GM23338 (cell line): Measurements from ENCODE around the gene GDE1. TPM values are rescaled to one million over a fixed set of nuclear protein-coding genes. Genes with fewer than 3 reads are reported as not detected.

Experiments used
- ATAC-seq: fragments of 200-7000 bp; cut with Tn5 transposase; 3 replicates; pipeline ENCODE4 v1.9.1; 2020
- DNase-seq: peaks from one replicate; pipeline ENCODE4 v3.0.0-alpha.2; 2015; ENCODE audit warnings: low spot score
- H2AFZ ChIP-seq: fragments of 200-600 bp; sonication (generic); 2 replicates; pipeline ENCODE4 v1.8.0; 2016; ENCODE audit warnings: antibody characterized with exemption, mild to moderate bottlenecking, moderate library complexity
- H3F3A ChIP-seq: fragments of 200-600 bp; sonication (generic); replicated peaks from 2 replicates; pipeline ENCODE4 v1.8.0; 2017; ENCODE audit warnings: antibody characterized with exemption, mixed run types, low read depth
- H3K27ac ChIP-seq: fragments of 200-600 bp; sonication (generic); 2 replicates; pipeline ENCODE4 v1.6.1; 2016; ENCODE audit warnings: low read depth
- H3K27me3 ChIP-seq: fragments of 200-600 bp; sonication (generic); 2 replicates; pipeline ENCODE4 v1.8.0; 2016; ENCODE audit warnings: mild to moderate bottlenecking, mixed run types, moderate library complexity; ENCODE audit not compliant: insufficient read depth
- H3K36me3 ChIP-seq: fragments of 200-600 bp; sonication (generic); 2 replicates; pipeline ENCODE4 v1.8.0; 2016; ENCODE audit warnings: mild to moderate bottlenecking; ENCODE audit not compliant: insufficient read depth
- H3K4me1 ChIP-seq: fragments of 200-600 bp; sonication (generic); 2 replicates; pipeline ENCODE4 v1.8.0; 2016; ENCODE audit warnings: mild to moderate bottlenecking, moderate library complexity; ENCODE audit not compliant: insufficient read depth
- H3K4me2 ChIP-seq: fragments of 200-600 bp; sonication (generic); 2 replicates; pipeline ENCODE4 v1.7.1; 2017; ENCODE audit warnings: mixed run types
- H3K4me3 ChIP-seq: fragments of 200-600 bp; sonication (generic); 2 replicates; pipeline ENCODE4 v1.6.1; 2016; ENCODE audit warnings: mixed run types
- H3K79me2 ChIP-seq: fragments of 200-600 bp; sonication (generic); replicated peaks from 2 replicates; pipeline ENCODE4 v1.8.0; 2017; ENCODE audit warnings: mild to moderate bottlenecking; ENCODE audit not compliant: insufficient read depth
- H3K9me2 ChIP-seq: fragments of 200-600 bp; sonication (generic); 2 replicates; pipeline ENCODE4 v1.8.0; 2017; ENCODE audit not compliant: insufficient read depth
- H4K20me1 ChIP-seq: fragments of 200-600 bp; sonication (generic); replicated peaks from 2 replicates; pipeline ENCODE4 v1.8.0; 2017; ENCODE audit warnings: mild to moderate bottlenecking; ENCODE audit not compliant: insufficient read depth
- H3K27ac Mint-ChIP-seq: 2 replicates; pipeline ENCODE4 v1.8.0; 2020; ENCODE audit warnings: inconsistent platforms, mild to moderate bottlenecking, moderate library complexity, mixed read lengths
- H3K27me3 Mint-ChIP-seq: 3 replicates; pipeline ENCODE4 v1.8.0; 2022; ENCODE audit warnings: low read depth, mild to moderate bottlenecking, moderate library complexity, mixed read lengths, inconsistent platforms; ENCODE audit not compliant: insufficient read depth, poor library complexity
- H3K36me3 Mint-ChIP-seq: 3 replicates; pipeline ENCODE4 v1.8.0; 2021; ENCODE audit warnings: low read depth, mild to moderate bottlenecking, inconsistent platforms, moderate library complexity, mixed read lengths
- H3K4me1 Mint-ChIP-seq: 3 replicates; pipeline ENCODE4 v1.8.0; 2020; ENCODE audit warnings: mild to moderate bottlenecking, inconsistent platforms, mixed read lengths
- H3K4me3 Mint-ChIP-seq: 3 replicates; pipeline ENCODE4 v1.8.0; 2021; ENCODE audit warnings: moderate library complexity, mild to moderate bottlenecking, inconsistent platforms, mixed read lengths
- H3K9me3 Mint-ChIP-seq: 3 replicates; pipeline ENCODE4 v1.8.0; 2020; ENCODE audit warnings: moderate library complexity, mild to moderate bottlenecking, inconsistent platforms, mixed read lengths
- CREB1 ChIP-seq: fragments of 250-450 bp; sonication (Bioruptor Pico); IDR thresholded peaks from 2 replicates; pipeline ENCODE4 v1.5.0; 2020; ENCODE audit warnings: low read depth, mild to moderate bottlenecking, moderate library complexity
- CTCF ChIP-seq, 2 experiments: fragments of 200-600 bp in 1 of 2; sonication (generic) in 1 of 2; conservative IDR thresholded peaks; 2 replicates each; pipeline versions ENCODE4 v1.5.1 to v1.6.1; 2016 to 2017; ENCODE audit warnings: antibody characterized with exemption in 2 of 2, low read depth in 2 of 2, mild to moderate bottlenecking in 2 of 2, moderate library complexity in 1 of 2
- ETS1 ChIP-seq: IDR thresholded peaks from 2 replicates; pipeline ENCODE4 v1.6.1; 2016; ENCODE audit warnings: antibody characterized with exemption
- EZH2 ChIP-seq: fragments of 200-600 bp; sonication (generic); IDR thresholded peaks from one replicate; pipeline ENCODE4 v1.8.0; 2017; ENCODE audit warnings: antibody characterized with exemption, mild to moderate bottlenecking, low read depth; ENCODE audit not compliant: unreplicated experiment
- EZH2phosphoT487 ChIP-seq: fragments of 200-600 bp; sonication (generic); IDR thresholded peaks from one replicate; pipeline ENCODE4 v1.8.1; 2018; ENCODE audit warnings: antibody characterized with exemption; ENCODE audit not compliant: unreplicated experiment
- JUNB ChIP-seq: IDR thresholded peaks from one replicate; pipeline ENCODE4 v1.6.1; 2016; ENCODE audit warnings: antibody characterized with exemption; ENCODE audit not compliant: unreplicated experiment
- NANOG ChIP-seq: IDR thresholded peaks from 2 replicates; pipeline ENCODE4 v1.6.1; 2016; ENCODE audit warnings: antibody characterized with exemption, borderline replicate concordance
- POLR2AphosphoS5 ChIP-seq: IDR thresholded peaks from 2 replicates; pipeline ENCODE4 v1.6.1; 2016; ENCODE audit warnings: antibody characterized with exemption, low read depth
- REST ChIP-seq: IDR thresholded peaks from one replicate; pipeline ENCODE4 v1.6.1; 2018; ENCODE audit warnings: antibody characterized with exemption; ENCODE audit not compliant: unreplicated experiment
- STAT1 ChIP-seq: IDR thresholded peaks from one replicate; pipeline ENCODE4 v1.6.1; 2016; ENCODE audit warnings: antibody characterized with exemption; ENCODE audit not compliant: unreplicated experiment
- ZNF114 ChIP-seq: fragments of 250-450 bp; sonication (Bioruptor Pico); IDR thresholded peaks from 2 replicates; pipeline ENCODE4 v1.5.0; 2020; ENCODE audit warnings: mild to moderate bottlenecking, moderate library complexity
- ZNF331 ChIP-seq: fragments of 250-450 bp; sonication (Bioruptor Pico); IDR thresholded peaks from 2 replicates; pipeline ENCODE4 v1.5.0; 2020; ENCODE audit warnings: low read depth, mild to moderate bottlenecking, moderate library complexity
- ZNF462 ChIP-seq: fragments of 250-450 bp; sonication (Bioruptor Pico); IDR thresholded peaks from 2 replicates; pipeline ENCODE4 v1.5.0; 2020; ENCODE audit warnings: mild to moderate bottlenecking, moderate library complexity
- polyA plus RNA-seq: library from polyadenylated mRNA; unstranded; fragments of >200 nt; fragmentation: Nextera tagmentation; extraction: Ambion mirVana; gene quantifications from 2 replicates; pipeline ENCODE4 v1.2.1, GENCODE V29; 2016
- total RNA-seq: library from RNA; depleted of rRNA; stranded (reverse); fragments of >200 nt; shearing (Covaris generic); gene quantifications from 2 replicates; pipeline ENCODE4 v1.2.3, GENCODE V29; 2014

GDE1 gene
- total and polyA plus RNA-seq, 2 experiments from 2014 or later, result 30.0 to 69.3 TPM

- H3K79me2 ChIP-seq, result no peaks in the 10 kb centered on the region
- DNase-seq (no peak), ATAC-seq (no peak)
- Mint-ChIP-seq H3K27me3 (no peaks in the 10 kb centered on the region), H3K4me3 (no peak overlapping the region), H3K27ac (no peak overlapping the region), H3K9me3 (no peaks in the 10 kb centered on the region), H3K36me3 (peaks cover 42% of the 10 kb centered on the region), H3K4me1 (no peaks in the 10 kb centered on the region)
- TF ChIP-seq EZH2 (no peak), CREB1 (CRISPR knock-in tag) (no peak), EZH2phosphoT487 (no peak), STAT1 (no peak), JUNB (no peak), POLR2AphosphoS5 (no peak), ZNF114 (no peak), ZNF331 (no peak), NANOG (no peak), REST (no peak), ZNF462 (no peak), ETS1 (no peak), CTCF (conservative IDR thresholded peaks at IDR 0.05; ENCODE audit: low read depth in 2 of 2) (no peak)
- H3K4me1 ChIP-seq, result no peaks in the 10 kb centered on the region
- H3K36me3 ChIP-seq, result peaks cover 16% of the 10 kb centered on the region
- H3K4me3 ChIP-seq, result no peak overlapping the region
- H3K4me2 ChIP-seq, result no peak overlapping the region
- no peaks in the 10 kb centered on the region for H3K9me2 ChIP-seq
- no peaks in the 10 kb centered on the region; the same call in 1 of the 2 replicates for H4K20me1 ChIP-seq
- no peak overlapping the region for H3K27ac ChIP-seq
- no peaks in the 10 kb centered on the region for H3K27me3 ChIP-seq
- no peaks in the 10 kb centered on the region for H3F3A ChIP-seq
- no peak overlapping the region for H2AFZ ChIP-seq
Observed at GRCh38 chr16:19499481-19499880, 22.4 kb downstream of the GDE1 start.
